OCI-LY1 (cell line): Measurements from ENCODE around the gene RASA3.
"Not testable (repeated sequence)": the region's sequence is repeated elsewhere in the genome, so short reads cannot be mapped to it uniquely, and the experiment has no call there.

Experiments used
- H2AFZ ChIP-seq: fragments of 200-600 bp; sonication (generic), shearing (Covaris generic); 2 replicates; pipeline ENCODE4 v1.6.0; 2014; ENCODE audit warnings: antibody characterized with exemption, mild to moderate bottlenecking, low read length
- H3F3A ChIP-seq: fragments of 200-600 bp; sonication (generic), shearing (Covaris generic); 2 replicates; pipeline ENCODE4 v1.6.0; 2014; ENCODE audit warnings: mild to moderate bottlenecking, antibody characterized with exemption, low read length, moderate library complexity; ENCODE audit not compliant: insufficient read depth
- H3K27ac ChIP-seq: fragments of 200-600 bp; sonication (generic); 2 replicates; pipeline ENCODE4 v1.5.1; 2014; ENCODE audit warnings: low read length, mixed run types, mild to moderate bottlenecking, low read depth; ENCODE audit not compliant: poor library complexity, severe bottlenecking
- H3K27me3 ChIP-seq: fragments of 200-600 bp; sonication (generic); 2 replicates; pipeline ENCODE4 v1.6.0; 2014; ENCODE audit warnings: antibody characterized with exemption, mild to moderate bottlenecking, low read length, moderate library complexity; ENCODE audit not compliant: insufficient read depth
- H3K36me3 ChIP-seq: fragments of 200-600 bp; sonication (generic); 2 replicates; pipeline ENCODE4 v1.6.1; 2014; ENCODE audit warnings: mild to moderate bottlenecking, antibody characterized with exemption, low read length, moderate library complexity, mixed read lengths; ENCODE audit not compliant: insufficient read depth
- H3K4me1 ChIP-seq: fragments of 200-600 bp; sonication (generic); 2 replicates; pipeline ENCODE4 v1.5.1; 2014; ENCODE audit warnings: mild to moderate bottlenecking, low read length, moderate library complexity; ENCODE audit not compliant: insufficient read depth, severe bottlenecking
- H3K4me2 ChIP-seq: fragments of 200-600 bp; sonication (generic), shearing (Covaris generic); 2 replicates; pipeline ENCODE4 v1.6.1; 2014; ENCODE audit warnings: low read length
- H3K4me3 ChIP-seq: fragments of 200-600 bp; sonication (generic); 2 replicates; pipeline ENCODE4 v1.5.1; 2014; ENCODE audit warnings: low read length, low read depth, mild to moderate bottlenecking, mixed read lengths; ENCODE audit not compliant: poor library complexity, severe bottlenecking
- H3K79me2 ChIP-seq: fragments of 200-600 bp; shearing (Covaris generic); 2 replicates; pipeline ENCODE4 v1.6.1; 2016; ENCODE audit warnings: mixed run types, low read length, mixed read lengths; ENCODE audit not compliant: insufficient read depth
- H3K9ac ChIP-seq: fragments of 200-600 bp; sonication (generic), shearing (Covaris generic); 2 replicates; pipeline ENCODE4 v1.6.1; 2014; ENCODE audit warnings: mild to moderate bottlenecking, low read length, mixed read lengths
- H3K9me2 ChIP-seq: fragments of 200-600 bp; sonication (generic), shearing (Covaris generic); 2 replicates; pipeline ENCODE4 v1.6.1; 2014; ENCODE audit warnings: low read depth, mild to moderate bottlenecking, low read length, mixed read lengths
- H3K9me3 ChIP-seq: fragments of 200-600 bp; shearing (Covaris generic); 2 replicates; pipeline ENCODE4 v1.6.1; 2014; ENCODE audit warnings: low read length, mixed read lengths
- H4K20me1 ChIP-seq: fragments of 200-600 bp; sonication (generic), shearing (Covaris generic); 2 replicates; pipeline ENCODE4 v1.6.0; 2016; ENCODE audit warnings: mild to moderate bottlenecking, low read length; ENCODE audit not compliant: insufficient read depth
- CTCF ChIP-seq: fragments of 200-600 bp; sonication (generic), shearing (Covaris generic); IDR thresholded peaks from 2 replicates; pipeline ENCODE4 v1.5.1; 2017; ENCODE audit warnings: mild to moderate bottlenecking, antibody characterized with exemption, low read length, moderate library complexity, mixed read lengths
- EZH2 ChIP-seq: fragments of 200-600 bp; sonication (generic), shearing (Covaris generic); IDR thresholded peaks from 2 replicates; pipeline ENCODE4 v1.8.0; 2017; ENCODE audit warnings: borderline replicate concordance, mixed run types, mild to moderate bottlenecking, antibody characterized with exemption, low read length, moderate library complexity, mixed read lengths

RASA3 gene

GRCh38 chr13:113990321-113990837 is 142.0 kb downstream of the RASA3 start:
- Histone ChIP-seq H3K9me2 (no peaks in the 10 kb centered on the region), H3K27me3 (no peaks in the 10 kb centered on the region), H4K20me1 (no peaks in the 10 kb centered on the region), H3K9ac (no peak overlapping the region), H3K4me2 (no peak overlapping the region), H3K36me3 (peaks cover 60% of the 10 kb centered on the region), H3K79me2 (no peaks in the 10 kb centered on the region), H3K4me3 (no peak overlapping the region), H3F3A (no peaks in the 10 kb centered on the region), H3K27ac (no peak overlapping the region), H3K4me1 (peaks cover 5% of the 10 kb centered on the region), H3K9me3 (no peaks in the 10 kb centered on the region), H2AFZ (no peak overlapping the region)
- no peak for TF ChIP-seq CTCF
- TF ChIP-seq EZH2 = no peak

- peaks cover 5% of the 10 kb centered on the region for H3K4me1 ChIP-seq
- H3K79me2 ChIP-seq = no peaks in the 10 kb centered on the region
- no peaks in the 10 kb centered on the region for H3K9me3 ChIP-seq
- H2AFZ ChIP-seq = no peak overlapping the region
- no peak overlapping the region for H3K9ac ChIP-seq
- peaks cover 53% of the 10 kb centered on the region for H3K36me3 ChIP-seq
- H3K4me2 ChIP-seq = no peak overlapping the region
- no peak overlapping the region for H3K4me3 ChIP-seq
- no peaks in the 10 kb centered on the region for H3K27me3 ChIP-seq
- no peaks in the 10 kb centered on the region for H3K9me2 ChIP-seq
- H3K27ac ChIP-seq = no peak overlapping the region
- no peaks in the 10 kb centered on the region for H3F3A ChIP-seq
- TF ChIP-seq EZH2 (no peak), CTCF (no peak)
- no peaks in the 10 kb centered on the region for H4K20me1 ChIP-seq
Observed at GRCh38 chr13:113989585-113990300, 142.7 kb downstream of the RASA3 start.

GRCh38 chr13:113988859-113989258 is 143.6 kb downstream of the RASA3 start:
- not testable (repeated sequence) for H3K27me3 ChIP-seq, H3K9me3 ChIP-seq, H3K9ac ChIP-seq, H3F3A ChIP-seq, H3K4me1 ChIP-seq, H3K4me3 ChIP-seq, H3K27ac ChIP-seq, H3K4me2 ChIP-seq, H2AFZ ChIP-seq, H3K9me2 ChIP-seq, H3K79me2 ChIP-seq, H4K20me1 ChIP-seq
- peaks cover 44% of the 10 kb centered on the region for H3K36me3 ChIP-seq

- no peak overlapping the region for H3K4me2 ChIP-seq
- H3K9me3 ChIP-seq = no peaks in the 10 kb centered on the region
- no peak overlapping the region for H3K4me3 ChIP-seq
- no peaks in the 10 kb centered on the region for H3K79me2 ChIP-seq
- H3K27me3 ChIP-seq = no peaks in the 10 kb centered on the region
- H3K9me2 ChIP-seq = no peaks in the 10 kb centered on the region
- H3K4me1 ChIP-seq = no peaks in the 10 kb centered on the region
- H2AFZ ChIP-seq = no peak overlapping the region
- no peak for TF ChIP-seq EZH2
- TF ChIP-seq CTCF = no peak
- H3K9ac ChIP-seq = no peak overlapping the region
- no peak overlapping the region for H3K27ac ChIP-seq
- no peaks in the 10 kb centered on the region for H4K20me1 ChIP-seq
- peaks cover 55% of the 10 kb centered on the region for H3K36me3 ChIP-seq
- H3F3A ChIP-seq = no peaks in the 10 kb centered on the region
Observed at GRCh38 chr13:113982296-113982661, 150.1 kb downstream of the RASA3 start.
